Measurements from ENCODE around the gene ZEB1.

Gene ZEB1

DNA sequence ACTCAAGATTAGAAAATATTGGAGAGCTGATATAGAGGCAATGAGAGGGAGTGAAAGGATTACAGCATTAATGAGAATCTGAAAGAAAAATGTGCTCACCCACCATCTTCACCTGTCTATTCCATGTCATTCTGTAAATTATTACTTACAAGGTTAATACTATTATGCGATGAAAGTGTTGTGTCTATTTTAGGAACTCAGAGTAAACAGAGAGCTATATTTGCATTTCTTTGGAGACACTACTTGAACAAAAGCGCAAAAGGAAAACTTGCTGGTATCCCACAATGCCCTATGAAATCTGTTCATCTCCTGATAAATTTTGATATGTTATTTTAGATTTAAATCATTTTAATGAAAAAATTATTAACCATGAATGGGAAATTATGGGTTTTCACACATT lies 196.1 kb downstream of the ZEB1 start:
- no peak overlapping the region for H3K4me2 ChIP-seq (ENCODE audit: low read depth, low read length, poor library complexity, severe bottlenecking)
- H3K4me1 ChIP-seq (ENCODE audit: insufficient read depth, low read length, poor library complexity, severe bottlenecking) = no peaks in the 10 kb centered on the region
- peaks cover 85% of the 10 kb centered on the region for H3K36me3 ChIP-seq (ENCODE audit: insufficient read depth, low read length)
- H2AFZ ChIP-seq (ENCODE audit: low read length) = no peak overlapping the region
- no peaks in the 10 kb centered on the region for H3F3A ChIP-seq (ENCODE audit: low read depth)
- H3K9me3 ChIP-seq (ENCODE audit: insufficient read depth, low read depth, low read length) = no peaks in the 10 kb centered on the region
- TF ChIP-seq EZH2phosphoT487 (IDR thresholded peaks at IDR 0.05; ENCODE audit: borderline replicate concordance) = no peak
- H3K27me3 ChIP-seq (ENCODE audit: insufficient read depth, low read length, poor library complexity, severe bottlenecking) = no peaks in the 10 kb centered on the region
- H4K20me1 ChIP-seq (ENCODE audit: insufficient read depth, low read length, poor library complexity, severe bottlenecking) = no peaks in the 10 kb centered on the region
- no peak overlapping the region for H3K4me3 ChIP-seq (ENCODE audit: low read length, poor library complexity, severe bottlenecking)
- H3K79me2 ChIP-seq (ENCODE audit: insufficient read depth, low read length) = no peaks in the 10 kb centered on the region
- no peak overlapping the region for H3K9ac ChIP-seq (ENCODE audit: low read depth, low read length, poor library complexity, severe bottlenecking)
- no peaks in the 10 kb centered on the region for H3K9me2 ChIP-seq (replicated peaks; ENCODE audit: low read depth, low read length)

DNA sequence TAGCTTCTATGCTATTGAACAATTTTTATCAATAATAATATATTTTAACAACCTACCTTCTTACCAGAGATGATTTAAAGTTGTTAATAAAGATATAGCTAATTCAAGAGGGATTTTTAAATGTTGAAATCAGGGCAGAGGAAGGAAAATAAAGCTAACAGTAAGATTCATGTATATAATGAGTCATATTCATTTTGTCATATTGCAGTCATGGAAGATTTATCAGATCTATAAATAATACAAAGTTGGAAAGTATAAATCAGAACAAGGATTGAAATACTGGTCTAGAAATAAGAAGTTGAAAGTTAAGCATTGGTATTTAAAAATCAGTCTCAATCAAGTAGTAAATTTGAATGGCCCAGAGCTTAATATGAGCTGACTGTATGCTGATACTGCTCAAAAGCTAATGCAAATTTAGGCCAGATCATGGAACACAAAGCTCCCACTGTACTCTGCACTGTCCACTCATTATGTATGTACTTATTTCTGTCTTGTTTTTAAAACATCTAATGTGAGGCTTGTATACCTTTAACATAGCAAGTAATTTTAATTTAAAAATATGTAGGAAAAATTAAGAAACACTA lies 196.9 kb downstream of the ZEB1 start:
- Histone ChIP-seq H3K9me2 (replicated peaks; ENCODE audit: low read depth, low read length) (no peaks in the 10 kb centered on the region), H3K9ac (ENCODE audit: low read depth, low read length, poor library complexity, severe bottlenecking) (no peak overlapping the region), H4K20me1 (ENCODE audit: insufficient read depth, low read length, poor library complexity, severe bottlenecking) (no peaks in the 10 kb centered on the region), H3K4me2 (ENCODE audit: low read depth, low read length, poor library complexity, severe bottlenecking) (no peak overlapping the region), H3K27me3 (ENCODE audit: insufficient read depth, low read length, poor library complexity, severe bottlenecking) (no peaks in the 10 kb centered on the region), H3K79me2 (ENCODE audit: insufficient read depth, low read length) (no peaks in the 10 kb centered on the region), H2AFZ (ENCODE audit: low read length) (no peak overlapping the region), H3K9me3 (ENCODE audit: insufficient read depth, low read depth, low read length) (no peaks in the 10 kb centered on the region), H3K4me3 (ENCODE audit: low read length, poor library complexity, severe bottlenecking) (no peak overlapping the region), H3F3A (ENCODE audit: low read depth) (no peaks in the 10 kb centered on the region), H3K4me1 (ENCODE audit: insufficient read depth, low read length, poor library complexity, severe bottlenecking) (no peaks in the 10 kb centered on the region), H3K36me3 (ENCODE audit: insufficient read depth, low read length) (peaks cover 85% of the 10 kb centered on the region)
- TF ChIP-seq, protein P1, sequence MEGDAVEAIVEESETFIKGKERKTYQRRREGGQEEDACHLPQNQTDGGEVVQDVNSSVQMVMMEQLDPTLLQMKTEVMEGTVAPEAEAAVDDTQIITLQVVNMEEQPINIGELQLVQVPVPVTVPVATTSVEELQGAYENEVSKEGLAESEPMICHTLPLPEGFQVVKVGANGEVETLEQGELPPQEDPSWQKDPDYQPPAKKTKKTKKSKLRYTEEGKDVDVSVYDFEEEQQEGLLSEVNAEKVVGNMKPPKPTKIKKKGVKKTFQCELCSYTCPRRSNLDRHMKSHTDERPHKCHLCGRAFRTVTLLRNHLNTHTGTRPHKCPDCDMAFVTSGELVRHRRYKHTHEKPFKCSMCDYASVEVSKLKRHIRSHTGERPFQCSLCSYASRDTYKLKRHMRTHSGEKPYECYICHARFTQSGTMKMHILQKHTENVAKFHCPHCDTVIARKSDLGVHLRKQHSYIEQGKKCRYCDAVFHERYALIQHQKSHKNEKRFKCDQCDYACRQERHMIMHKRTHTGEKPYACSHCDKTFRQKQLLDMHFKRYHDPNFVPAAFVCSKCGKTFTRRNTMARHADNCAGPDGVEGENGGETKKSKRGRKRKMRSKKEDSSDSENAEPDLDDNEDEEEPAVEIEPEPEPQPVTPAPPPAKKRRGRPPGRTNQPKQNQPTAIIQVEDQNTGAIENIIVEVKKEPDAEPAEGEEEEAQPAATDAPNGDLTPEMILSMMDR (conservative IDR thresholded peaks at IDR 0.05; ENCODE audit: low read length) = no peak
- TF ChIP-seq EZH2phosphoT487 (IDR thresholded peaks at IDR 0.05; ENCODE audit: borderline replicate concordance) = no peak

DNA sequence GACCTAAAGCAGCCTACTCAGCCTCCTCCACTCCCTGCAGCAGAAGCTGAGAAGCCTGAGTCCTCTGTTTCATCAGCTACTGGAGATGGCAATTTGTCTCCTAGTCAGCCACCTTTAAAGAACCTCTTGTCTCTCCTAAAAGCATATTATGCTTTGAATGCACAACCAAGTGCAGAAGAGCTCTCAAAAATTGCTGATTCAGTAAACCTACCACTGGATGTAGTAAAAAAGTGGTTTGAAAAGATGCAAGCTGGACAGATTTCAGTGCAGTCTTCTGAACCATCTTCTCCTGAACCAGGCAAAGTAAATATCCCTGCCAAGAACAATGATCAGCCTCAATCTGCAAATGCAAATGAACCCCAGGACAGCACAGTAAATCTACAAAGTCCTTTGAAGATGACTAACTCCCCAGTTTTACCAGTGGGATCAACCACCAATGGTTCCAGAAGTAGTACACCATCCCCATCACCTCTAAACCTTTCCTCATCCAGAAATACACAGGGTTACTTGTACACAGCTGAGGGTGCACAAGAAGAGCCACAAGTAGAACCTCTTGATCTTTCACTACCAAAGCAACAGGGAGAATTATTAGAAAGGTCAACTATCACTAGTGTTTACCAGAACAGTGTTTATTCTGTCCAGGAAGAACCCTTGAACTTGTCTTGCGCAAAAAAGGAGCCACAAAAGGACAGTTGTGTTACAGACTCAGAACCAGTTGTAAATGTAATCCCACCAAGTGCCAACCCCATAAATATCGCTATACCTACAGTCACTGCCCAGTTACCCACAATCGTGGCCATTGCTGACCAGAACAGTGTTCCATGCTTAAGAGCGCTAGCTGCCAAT lies 202.2 kb downstream of the ZEB1 start:
- Histone ChIP-seq H3F3A (ENCODE audit: low read depth) (no peaks in the 10 kb centered on the region), H3K9me2 (replicated peaks; ENCODE audit: low read depth, low read length) (no peaks in the 10 kb centered on the region), H3K79me2 (ENCODE audit: insufficient read depth, low read length) (no peaks in the 10 kb centered on the region), H3K36me3 (ENCODE audit: insufficient read depth, low read length) (peaks cover 76% of the 10 kb centered on the region), H3K27me3 (ENCODE audit: insufficient read depth, low read length, poor library complexity, severe bottlenecking) (no peaks in the 10 kb centered on the region), H3K9ac (ENCODE audit: low read depth, low read length, poor library complexity, severe bottlenecking) (no peak overlapping the region), H2AFZ (ENCODE audit: low read length) (no peak overlapping the region), H3K4me1 (ENCODE audit: insufficient read depth, low read length, poor library complexity, severe bottlenecking) (no peaks in the 10 kb centered on the region), H3K4me2 (ENCODE audit: low read depth, low read length, poor library complexity, severe bottlenecking) (no peak overlapping the region), H3K9me3 (ENCODE audit: insufficient read depth, low read depth, low read length) (no peaks in the 10 kb centered on the region), H4K20me1 (ENCODE audit: insufficient read depth, low read length, poor library complexity, severe bottlenecking) (no peaks in the 10 kb centered on the region), H3K4me3 (ENCODE audit: low read length, poor library complexity, severe bottlenecking) (no peak overlapping the region)
- TF ChIP-seq, protein P1 (conservative IDR thresholded peaks at IDR 0.05; ENCODE audit: low read length) = no peak
- no peak for TF ChIP-seq EZH2phosphoT487 (IDR thresholded peaks at IDR 0.05; ENCODE audit: borderline replicate concordance)
